HG03571 (cell line): Measurements from ENCODE around the gene PDGFRB.

Experiments used
- ATAC-seq: cut with Tn5 transposase; IDR thresholded peaks from one replicate; pipeline ENCODE4 v1.9.1; 2021; ENCODE audit not compliant: unreplicated experiment

The PDGFRB gene

DNA sequence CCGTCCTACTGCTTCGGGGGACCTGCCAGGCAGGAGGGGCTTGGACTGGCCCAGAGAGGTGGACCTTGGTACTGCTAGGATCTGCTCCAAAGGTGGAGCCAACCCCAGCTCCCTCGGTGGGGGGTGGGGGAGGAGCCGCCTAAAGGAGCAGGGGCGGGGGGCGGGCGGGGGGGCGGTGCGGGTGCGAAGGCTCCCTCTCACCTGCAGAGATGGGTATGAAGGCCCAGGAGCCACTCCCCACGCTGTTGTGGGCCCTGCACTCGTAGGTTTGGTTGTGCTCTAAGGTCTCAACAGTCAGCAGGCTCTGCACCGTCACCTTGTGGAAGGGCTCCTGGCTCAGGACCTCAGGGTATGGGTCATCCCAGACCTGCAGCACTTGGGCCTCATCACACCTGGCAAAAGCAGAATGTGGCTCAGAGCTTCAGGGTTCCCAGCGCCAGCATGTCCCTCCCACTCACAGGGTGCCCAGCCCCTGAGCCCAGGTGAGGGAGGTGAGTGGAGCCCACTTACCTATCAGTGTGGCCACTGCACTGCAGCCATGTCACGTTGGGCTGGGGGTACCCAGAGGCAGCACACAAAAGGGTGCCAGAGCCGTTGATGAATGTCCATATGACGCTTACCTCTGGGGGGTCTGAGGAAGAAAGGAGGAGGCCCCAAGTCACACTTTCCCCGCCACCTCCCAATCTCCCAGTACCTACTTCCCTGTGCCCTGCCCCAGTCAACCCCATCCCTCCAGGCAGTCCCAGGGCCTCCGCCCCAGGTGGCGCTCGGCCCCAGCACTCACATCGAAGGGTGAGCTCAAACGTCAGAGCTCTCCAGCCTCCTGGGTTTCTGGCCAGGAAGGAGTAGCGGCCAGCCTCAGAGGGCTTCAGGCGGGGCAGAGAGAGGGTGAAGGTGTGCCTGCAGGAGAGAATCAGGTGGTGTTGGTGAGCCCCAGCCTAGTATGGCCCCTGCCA, 85.7 kb downstream of the PDGFRB start:
- no peak for ATAC-seq

DNA sequence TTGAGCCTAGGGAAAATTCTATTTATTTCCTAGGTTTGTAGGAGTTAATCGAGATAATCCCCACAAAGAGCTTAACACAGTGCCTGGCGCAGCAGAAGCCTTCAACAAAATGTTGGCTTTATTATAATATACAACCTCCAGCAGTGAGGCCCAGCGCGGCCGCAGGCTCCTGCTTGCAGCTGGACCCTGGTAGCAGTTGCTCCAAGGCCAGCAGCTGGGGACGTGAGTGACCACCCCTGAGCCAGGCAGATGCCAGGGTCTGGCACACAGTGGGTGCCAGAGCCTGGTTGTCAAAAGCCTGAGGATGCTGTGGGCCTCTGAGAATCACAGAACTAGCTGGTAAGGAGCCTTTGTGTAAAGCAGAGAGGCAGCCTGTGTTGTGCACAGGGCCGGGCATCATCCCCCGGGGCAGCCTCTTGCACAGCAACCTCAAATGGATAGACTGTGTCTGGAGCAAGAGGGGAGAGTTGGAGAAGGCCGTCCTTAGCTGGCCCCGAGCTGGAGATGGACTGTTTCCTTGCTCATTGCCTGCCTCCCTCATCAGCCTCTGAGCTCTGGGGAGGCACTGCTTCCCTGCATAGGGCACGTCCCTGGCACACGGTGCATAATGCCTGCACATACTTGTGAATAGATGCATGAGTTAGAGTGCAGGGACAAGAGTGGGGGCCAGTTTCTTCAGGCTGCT, 86.5 kb downstream of the PDGFRB start:
- no peak for ATAC-seq

DNA sequence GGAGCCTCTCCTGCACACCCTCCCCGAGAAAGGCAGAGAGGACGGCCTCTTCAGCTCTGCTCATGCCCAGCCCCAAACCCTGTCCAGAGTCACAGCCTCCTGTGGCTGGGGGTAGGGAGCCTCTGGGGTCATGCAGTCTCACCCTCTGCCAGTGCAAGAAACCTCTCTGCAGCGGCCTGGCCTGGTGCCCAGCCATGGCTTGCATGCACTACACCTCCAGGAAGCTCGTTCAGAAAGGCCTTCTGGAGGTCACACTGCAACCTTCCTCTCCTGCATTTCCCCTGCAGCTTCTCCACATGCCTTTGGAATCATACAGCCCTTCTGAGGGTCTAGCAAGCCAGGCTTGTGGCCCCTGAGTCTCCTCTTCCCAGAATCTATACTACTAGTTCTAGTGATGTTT, 87.2 kb downstream of the PDGFRB start:
- no peak for ATAC-seq

DNA sequence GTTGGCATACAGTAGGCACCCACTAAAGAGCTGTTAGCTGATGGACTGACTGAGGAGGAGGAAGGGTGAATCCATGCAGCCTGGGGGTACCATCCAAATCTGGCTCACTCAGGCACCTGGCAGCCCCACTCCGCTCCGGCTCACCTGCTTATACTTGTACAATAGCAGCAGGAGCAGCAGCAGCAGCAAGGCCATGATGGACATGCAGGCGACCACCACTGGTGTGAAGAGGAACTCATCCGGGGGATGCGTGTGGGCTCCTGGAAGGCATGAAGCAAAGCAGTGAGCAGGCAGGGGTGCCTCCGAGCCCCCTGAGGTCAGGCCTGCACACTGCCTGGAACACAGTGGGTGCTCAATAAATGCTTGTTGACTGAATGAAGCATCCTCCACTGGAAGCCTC, 87.6 kb downstream of the PDGFRB start:
- no peak for ATAC-seq

DNA sequence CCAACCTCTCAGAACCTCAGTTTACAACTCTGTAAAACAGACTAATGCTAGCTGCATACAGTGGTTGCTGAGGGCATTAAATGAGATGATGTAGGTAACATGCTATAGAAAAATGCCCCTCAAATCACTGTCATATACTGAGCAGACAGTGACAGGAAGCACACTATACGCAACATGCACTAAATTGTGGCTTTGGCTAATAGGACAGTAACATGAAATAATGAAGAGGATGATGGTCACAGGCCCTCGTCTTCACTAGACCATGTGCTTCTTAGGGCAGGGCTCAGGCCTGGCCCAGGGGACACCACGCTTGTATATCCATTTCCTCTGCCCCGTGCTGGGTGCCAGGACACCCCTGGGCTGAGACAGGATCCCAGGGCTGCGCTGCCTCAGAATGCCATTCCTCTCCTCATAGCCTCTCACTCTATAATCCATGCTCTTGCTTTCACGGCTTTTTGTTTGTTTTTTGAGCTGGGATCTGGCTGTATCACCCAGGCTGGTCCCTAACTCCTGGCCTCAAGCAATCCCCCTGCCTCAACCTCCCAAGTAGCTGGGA, 88.2 kb downstream of the PDGFRB start:
- no peak for ATAC-seq

DNA sequence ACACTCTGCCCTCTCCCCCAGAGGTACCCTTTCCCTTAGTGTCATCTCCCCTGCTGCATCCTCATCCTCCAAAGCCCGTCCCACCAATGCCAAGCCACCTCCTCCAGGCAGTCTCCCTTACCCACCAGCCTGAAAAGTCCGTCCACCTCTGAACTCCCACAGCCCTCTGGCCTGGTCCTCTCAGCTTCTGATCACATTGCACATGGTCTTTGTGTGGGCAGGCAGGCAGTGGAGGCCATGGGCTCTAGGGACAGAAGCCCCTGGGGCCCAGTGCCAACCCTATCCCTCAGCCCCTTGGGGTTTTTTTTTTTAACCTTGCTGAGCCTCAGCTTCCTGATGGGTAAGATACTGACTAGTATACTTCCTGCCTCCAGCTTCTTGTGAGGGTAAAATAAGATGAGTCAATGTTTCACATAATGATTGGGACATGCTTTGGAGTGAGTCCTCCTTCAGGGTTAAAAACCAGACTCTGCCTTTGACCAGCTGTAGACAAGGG, 88.7 kb downstream of the PDGFRB start:
- ATAC-seq, result no peak

DNA sequence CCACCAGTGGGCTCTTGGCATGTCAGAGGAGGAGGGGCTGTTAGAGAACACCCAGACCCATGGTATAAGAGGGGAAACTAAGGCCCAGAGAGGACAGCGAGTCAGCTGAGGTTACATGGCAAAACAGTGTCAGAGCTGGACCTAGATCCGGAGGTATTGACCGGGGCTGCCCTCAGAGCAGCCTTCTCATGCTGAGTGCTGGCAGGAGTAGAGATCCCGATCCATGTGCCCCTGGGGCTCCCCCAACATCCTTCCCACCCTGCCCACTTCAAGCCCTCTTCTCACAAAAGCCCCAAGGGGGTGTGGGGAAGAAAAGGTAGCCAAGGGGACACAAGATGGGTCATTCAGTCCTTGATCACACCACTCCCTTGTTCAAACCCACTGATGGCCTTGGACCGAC, 89.2 kb downstream of the PDGFRB start:
- ATAC-seq, result no peak

DNA sequence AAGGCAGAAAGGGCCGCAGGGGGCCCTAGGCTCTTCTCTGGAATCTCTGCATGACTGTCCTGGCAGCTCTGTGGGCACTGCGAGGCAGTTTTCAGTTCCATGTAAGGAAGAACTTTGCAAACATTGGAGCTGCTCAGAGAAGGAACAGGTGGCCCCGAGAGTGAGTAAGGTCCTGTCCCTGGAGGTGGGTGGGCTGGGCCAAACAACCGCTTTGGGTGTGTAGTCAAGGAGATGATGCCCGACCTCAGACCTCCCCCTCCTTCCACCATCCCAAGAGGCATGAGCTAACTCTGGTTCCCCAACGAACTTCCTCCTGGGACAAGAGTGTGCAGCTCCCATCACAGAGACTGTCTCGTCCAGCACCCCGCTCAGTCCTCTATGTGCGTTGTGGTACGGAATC, 89.8 kb downstream of the PDGFRB start:
- no peak for ATAC-seq

DNA sequence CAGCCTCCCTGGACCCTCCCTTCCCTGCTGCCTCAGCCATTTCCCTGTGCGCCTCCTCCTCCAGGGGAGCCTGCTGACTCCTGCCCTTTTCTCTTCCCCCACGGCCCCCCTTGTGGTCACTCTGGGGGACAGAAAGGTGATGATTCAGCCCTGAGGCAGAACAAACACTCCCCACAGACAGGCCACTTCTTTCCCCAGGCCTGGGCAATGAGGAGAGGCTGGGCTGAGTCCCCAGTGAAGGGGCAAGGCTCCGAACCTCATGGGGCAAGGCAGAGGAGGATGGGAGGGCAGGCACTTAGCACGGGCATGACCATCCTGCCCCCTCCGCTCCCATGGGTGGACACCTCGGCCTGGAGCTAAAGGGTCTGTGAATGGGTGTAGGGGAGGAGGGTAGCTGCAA, 90.3 kb downstream of the PDGFRB start:
- no peak for ATAC-seq

DNA sequence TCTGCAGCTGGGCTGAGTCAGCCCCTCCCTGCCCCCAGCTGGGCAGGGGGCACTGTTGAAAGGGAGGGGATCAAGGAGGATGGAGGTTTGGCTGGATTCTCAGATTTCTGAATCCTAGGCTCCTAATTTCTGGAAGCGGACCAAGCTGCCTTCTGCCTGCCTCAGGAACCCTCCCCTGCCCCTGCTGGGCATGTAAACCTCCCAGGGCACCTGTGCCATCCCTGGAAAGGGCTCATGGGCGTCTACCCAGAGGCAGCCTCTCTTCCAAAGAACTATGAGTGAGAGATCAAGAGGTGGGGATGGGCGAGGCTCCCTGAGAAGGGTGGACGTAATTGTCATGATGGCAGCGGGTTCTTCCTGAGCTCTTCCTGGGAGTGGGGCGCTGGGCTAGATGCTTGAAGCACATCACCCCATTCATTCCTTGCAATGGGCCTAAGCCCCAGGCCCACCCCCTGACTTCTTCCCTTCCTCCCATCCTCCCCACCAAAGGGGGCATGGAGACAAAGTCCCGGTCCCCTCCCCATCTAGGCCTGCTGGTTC, 90.9 kb downstream of the PDGFRB start:
- ATAC-seq, result no peak
